Chondrocyte (in vitro differentiated cells): ENCODE data around the gene AHNAK. TPM values are rescaled to one million over a fixed set of nuclear protein-coding genes. Genes with fewer than 3 reads are reported as not detected.

ENCODE experiments used
- DNase-seq: peaks from one replicate; pipeline ENCODE4 v3.0.0; 2021; ENCODE audit warnings: mixed read lengths, low spot score
- H3K27ac Mint-ChIP-seq: one replicate; pipeline ENCODE4 v1.8.0; 2021; ENCODE audit warnings: mild to moderate bottlenecking, moderate library complexity, mixed read lengths; ENCODE audit not compliant: unreplicated experiment
- H3K27me3 Mint-ChIP-seq: 2 replicates; pipeline ENCODE4 v1.8.0; 2021; ENCODE audit warnings: low read depth, mixed read lengths
- H3K36me3 Mint-ChIP-seq: 2 replicates; pipeline ENCODE4 v1.8.0; 2021; ENCODE audit warnings: low read depth, mixed read lengths
- H3K4me1 Mint-ChIP-seq: 2 replicates; pipeline ENCODE4 v1.8.0; 2021; ENCODE audit warnings: low read depth, mild to moderate bottlenecking, mixed read lengths
- H3K4me3 Mint-ChIP-seq: one replicate; pipeline ENCODE4 v1.8.0; 2021; ENCODE audit warnings: mild to moderate bottlenecking, moderate library complexity, mixed read lengths; ENCODE audit not compliant: unreplicated experiment
- H3K9me3 Mint-ChIP-seq: 2 replicates; pipeline ENCODE4 v1.8.0; 2021; ENCODE audit warnings: low read depth, mixed read lengths
- CTCF ChIP-seq: fragments of 200-600 bp; sonication (generic); IDR thresholded peaks from 2 replicates; pipeline ENCODE4 v1.5.0; 2021; ENCODE audit warnings: antibody characterized with exemption, mild to moderate bottlenecking, moderate library complexity
- total RNA-seq: library from RNA; stranded (reverse); gene quantifications from 3 replicates; pipeline ENCODE4 v1.2.1, GENCODE V29; 2021

The AHNAK gene
- total RNA-seq, 1 donor from 2014 or later = 514 TPM

DNA sequence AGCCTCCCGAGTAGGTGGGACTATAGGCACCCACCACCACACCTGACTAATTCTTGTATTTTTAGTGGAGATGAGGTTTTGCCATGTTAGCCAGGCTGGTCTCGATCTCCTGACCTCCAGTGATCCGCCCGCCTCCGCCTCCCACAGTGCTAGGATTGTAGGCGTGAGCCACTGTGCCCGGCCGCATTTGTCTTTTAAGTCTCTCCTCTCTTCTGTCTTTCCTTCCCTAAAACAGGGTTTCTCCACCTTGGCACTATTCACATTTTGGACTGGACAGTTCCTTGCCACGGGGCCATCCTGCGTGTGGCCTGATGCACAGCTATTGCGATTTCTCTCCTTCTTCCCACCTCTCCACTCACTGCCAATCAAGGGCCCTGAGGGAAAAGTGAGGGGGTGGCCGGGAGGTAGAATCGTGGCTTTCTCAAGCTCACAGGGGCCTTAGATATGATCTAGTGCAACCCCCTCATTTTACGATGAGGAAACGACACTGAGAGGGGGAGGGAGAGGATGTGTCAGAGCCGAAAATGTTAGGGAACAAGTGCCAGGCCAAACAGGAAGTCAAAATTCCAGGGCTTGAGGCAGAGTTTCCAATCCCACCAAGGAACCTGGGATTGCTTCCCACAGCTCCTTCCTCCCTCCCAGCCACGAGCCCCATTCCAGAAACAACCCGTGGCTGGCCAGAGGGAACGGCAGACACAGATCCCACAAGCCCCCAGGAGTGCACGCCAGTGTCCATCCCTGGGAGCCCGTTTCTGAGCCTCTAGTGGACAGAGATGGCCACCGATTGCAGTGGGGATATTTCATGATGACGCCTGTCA is 106.6 kb downstream of the AHNAK start:
- Mint-ChIP-seq H3K36me3 (no peaks in the 10 kb centered on the region), H3K9me3 (no peaks in the 10 kb centered on the region), H3K27ac (peak overlapping the region; percentile 76), H3K4me1 (peaks cover 28% of the 10 kb centered on the region), H3K4me3 (peak overlapping the region; percentile 43), H3K27me3 (no peaks in the 10 kb centered on the region)
- peak; percentile 41 for TF ChIP-seq CTCF
- no peak for DNase-seq

DNA sequence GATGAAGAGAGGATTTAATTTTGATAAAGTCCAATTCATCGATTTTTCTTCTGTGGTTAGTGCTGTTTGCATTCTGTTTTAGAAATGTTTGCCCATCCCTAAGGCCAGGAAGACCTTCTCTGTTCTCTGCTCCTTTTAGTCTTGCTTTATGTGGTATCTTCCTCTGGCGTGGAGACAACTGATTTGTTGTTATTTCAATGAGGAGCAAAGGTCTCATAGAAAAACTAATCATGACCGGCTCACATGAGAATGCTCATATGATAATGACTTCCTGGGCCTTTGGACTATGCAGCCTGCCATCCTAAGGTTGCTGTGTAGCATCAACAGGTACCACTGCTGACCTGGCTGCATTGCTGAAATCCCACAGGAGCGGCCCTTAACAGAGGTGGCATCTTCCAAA is 108.0 kb downstream of the AHNAK start:
- H3K4me1 Mint-ChIP-seq = peaks cover 23% of the 10 kb centered on the region
- no peaks in the 10 kb centered on the region for H3K27me3 Mint-ChIP-seq
- no peak overlapping the region for H3K4me3 Mint-ChIP-seq
- no peak overlapping the region for H3K27ac Mint-ChIP-seq
- no peak for TF ChIP-seq CTCF
- H3K9me3 Mint-ChIP-seq = no peaks in the 10 kb centered on the region
- H3K36me3 Mint-ChIP-seq = no peaks in the 10 kb centered on the region
- no peak for DNase-seq

GRCh38 chr11:62437616-62438015 is 109.0 kb downstream of the AHNAK start:
- peaks cover 28% of the 10 kb centered on the region for H3K4me1 Mint-ChIP-seq
- no peak for DNase-seq
- no peak for TF ChIP-seq CTCF
- H3K27me3 Mint-ChIP-seq = no peaks in the 10 kb centered on the region
- H3K36me3 Mint-ChIP-seq = no peaks in the 10 kb centered on the region
- H3K27ac Mint-ChIP-seq = no peak overlapping the region
- H3K9me3 Mint-ChIP-seq = no peaks in the 10 kb centered on the region
- no peak overlapping the region for H3K4me3 Mint-ChIP-seq

- peaks cover 41% of the 10 kb centered on the region for H3K4me1 Mint-ChIP-seq
- no peak for TF ChIP-seq CTCF
- no peaks in the 10 kb centered on the region for H3K9me3 Mint-ChIP-seq
- DNase-seq = no peak
- no peak overlapping the region for H3K27ac Mint-ChIP-seq
- no peak overlapping the region for H3K4me3 Mint-ChIP-seq
- H3K36me3 Mint-ChIP-seq = no peaks in the 10 kb centered on the region
- no peaks in the 10 kb centered on the region for H3K27me3 Mint-ChIP-seq
Observed at GRCh38 chr11:62435846-62436660, 110.6 kb downstream of the AHNAK start.

GRCh38 chr11:62433904-62434276 is 112.7 kb downstream of the AHNAK start:
- H3K36me3 Mint-ChIP-seq = no peaks in the 10 kb centered on the region
- no peaks in the 10 kb centered on the region for H3K27me3 Mint-ChIP-seq
- no peaks in the 10 kb centered on the region for H3K9me3 Mint-ChIP-seq
- H3K27ac Mint-ChIP-seq = no peak overlapping the region
- H3K4me3 Mint-ChIP-seq = no peak overlapping the region
- no peak for DNase-seq
- no peak for TF ChIP-seq CTCF
- peaks cover 45% of the 10 kb centered on the region for H3K4me1 Mint-ChIP-seq
